ENCODE results near the gene C1QTNF12.

Gene C1QTNF12

GRCh38 chr1:1203561-1204424, 42.7 kb downstream of the C1QTNF12 start:
- H3K9me3 ChIP-seq (ENCODE audit: control insufficient read depth, low read length), result no peaks in the 10 kb centered on the region
- peaks cover 74% of the 10 kb centered on the region for H3K27me3 ChIP-seq (ENCODE audit: control insufficient read depth, insufficient read depth, low read length, poor library complexity, severe bottlenecking)
- peaks cover 8% of the 10 kb centered on the region for H3K4me1 ChIP-seq (ENCODE audit: control insufficient read depth, insufficient read depth, low read length)
- H3K4me3 ChIP-seq (ENCODE audit: insufficient read depth, low read depth, low read length), result no peak overlapping the region
- H3K27ac ChIP-seq (ENCODE audit: insufficient read depth, low read depth, low read length, poor library complexity, severe bottlenecking), result no peak overlapping the region
- no peaks in the 10 kb centered on the region for H3K36me3 ChIP-seq (ENCODE audit: control insufficient read depth, insufficient read depth, low read length)
- 85 to 86% methylated on average over 49 of the region's 49 CpGs for WGBS, 2 experiments

GRCh38 chr1:1202831-1203560, 43.5 kb downstream of the C1QTNF12 start:
- H3K9me3 ChIP-seq (ENCODE audit: control insufficient read depth, low read length), result no peaks in the 10 kb centered on the region
- H3K4me3 ChIP-seq (ENCODE audit: insufficient read depth, low read depth, low read length), result no peak overlapping the region
- no peak overlapping the region for H3K27ac ChIP-seq (ENCODE audit: insufficient read depth, low read depth, low read length, poor library complexity, severe bottlenecking)
- peaks cover 8% of the 10 kb centered on the region for H3K4me1 ChIP-seq (ENCODE audit: control insufficient read depth, insufficient read depth, low read length)
- 78 to 79% methylated on average over 27 of the region's 27 CpGs for WGBS, 2 experiments
- H3K36me3 ChIP-seq (ENCODE audit: control insufficient read depth, insufficient read depth, low read length), result no peaks in the 10 kb centered on the region
- H3K27me3 ChIP-seq (ENCODE audit: control insufficient read depth, insufficient read depth, low read length, poor library complexity, severe bottlenecking), result peaks cover 74% of the 10 kb centered on the region

GRCh38 chr1:1200876-1201810, 45.4 kb downstream of the C1QTNF12 start:
- H3K9me3 ChIP-seq (ENCODE audit: control insufficient read depth, low read length), result no peaks in the 10 kb centered on the region
- 3% methylated on average over 109 of the region's 109 CpGs for WGBS, 2 experiments
- H3K27me3 ChIP-seq (ENCODE audit: control insufficient read depth, insufficient read depth, low read length, poor library complexity, severe bottlenecking), result peaks cover 58% of the 10 kb centered on the region
- no peak overlapping the region for H3K27ac ChIP-seq (ENCODE audit: insufficient read depth, low read depth, low read length, poor library complexity, severe bottlenecking)
- peak overlapping the region; percentile 33 for H3K4me3 ChIP-seq (ENCODE audit: insufficient read depth, low read depth, low read length)
- no peaks in the 10 kb centered on the region for H3K36me3 ChIP-seq (ENCODE audit: control insufficient read depth, insufficient read depth, low read length)
- peaks cover 3% of the 10 kb centered on the region for H3K4me1 ChIP-seq (ENCODE audit: control insufficient read depth, insufficient read depth, low read length)

DNA sequence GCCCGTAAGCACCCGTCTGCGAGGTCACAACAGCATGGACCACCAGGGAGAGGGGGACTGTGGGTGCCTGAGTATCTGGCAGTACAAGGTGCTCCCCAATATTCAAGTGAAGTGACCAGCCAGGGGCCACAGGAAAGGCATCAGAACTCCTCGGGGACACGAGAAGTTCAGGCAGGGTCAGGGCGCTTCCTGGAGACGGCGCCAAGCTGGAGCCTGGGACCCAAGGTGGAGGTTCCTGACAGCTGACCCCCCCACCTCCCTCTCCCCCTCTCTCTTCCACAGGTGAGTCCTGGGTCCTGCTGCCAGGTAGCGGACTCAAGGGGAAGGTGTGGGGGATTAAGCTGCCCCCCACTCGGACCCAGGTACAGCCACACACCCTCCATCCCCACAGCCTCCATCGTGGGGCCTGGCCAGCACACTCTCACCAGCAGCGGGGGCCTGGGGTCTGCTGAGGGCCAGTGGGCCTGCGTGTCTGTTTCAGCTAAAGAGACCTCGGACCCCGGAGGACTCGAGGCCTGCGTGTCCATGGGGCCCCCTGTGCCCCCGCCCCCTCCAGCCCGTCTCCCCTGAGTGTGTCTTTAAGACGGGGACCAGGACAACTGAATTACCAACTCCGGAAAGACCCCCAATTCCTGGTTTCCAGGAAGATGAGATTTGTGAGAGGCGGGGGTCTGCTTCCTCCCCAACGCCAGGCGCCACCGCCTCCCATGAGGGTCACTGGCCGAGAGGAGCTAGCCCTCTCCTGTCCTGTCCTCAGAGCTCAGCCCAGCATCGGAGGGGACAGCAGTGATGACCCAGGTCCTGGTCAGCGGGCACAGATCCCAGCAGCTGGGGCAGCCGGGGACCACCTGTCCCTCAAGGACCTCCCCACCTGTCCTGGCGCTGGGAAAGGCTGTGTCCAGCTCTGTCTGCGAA, 46.3 kb downstream of the C1QTNF12 start:
- H3K27ac ChIP-seq (ENCODE audit: insufficient read depth, low read depth, low read length, poor library complexity, severe bottlenecking), result no peak overlapping the region

DNA sequence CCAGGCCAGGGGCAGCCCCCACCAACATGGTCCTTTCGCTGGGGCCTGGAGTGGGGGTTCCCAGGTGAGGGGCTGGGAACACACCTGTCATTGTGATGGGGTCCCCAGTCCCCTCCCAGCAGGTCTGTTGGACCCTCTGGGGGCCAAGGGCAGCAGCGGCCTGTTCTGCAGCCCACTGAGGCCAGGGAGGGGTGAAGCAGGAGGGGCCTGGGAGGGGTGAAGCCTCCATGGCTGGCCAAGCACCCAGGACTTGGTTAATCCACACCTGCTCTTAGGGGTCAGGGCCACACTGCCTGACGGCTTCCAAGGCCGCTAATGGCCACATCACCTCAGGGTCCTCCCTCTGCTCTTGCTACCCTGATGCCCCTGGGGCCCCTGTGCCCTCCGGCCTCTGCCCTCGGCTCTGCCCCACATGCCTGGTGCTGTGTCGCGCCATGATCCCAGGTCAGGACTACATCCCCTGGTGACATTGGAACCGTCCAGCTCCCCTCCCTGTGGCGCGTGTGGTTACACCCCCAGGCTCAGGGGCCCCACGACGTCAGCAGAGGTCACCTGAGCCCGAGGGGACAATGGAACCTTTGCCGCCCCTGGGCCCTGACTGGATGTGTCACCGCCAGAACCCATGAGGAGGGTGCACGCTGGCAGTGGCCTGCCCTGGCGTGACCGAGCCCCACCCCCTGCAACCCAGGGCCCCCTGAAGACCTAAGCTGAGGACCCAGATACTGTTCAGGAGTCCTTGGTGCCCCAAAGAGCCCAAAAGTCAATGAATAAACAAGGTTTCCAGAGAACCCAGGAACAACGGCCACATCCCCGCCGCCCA, 47.2 kb downstream of the C1QTNF12 start:
- 91 to 92% methylated on average over 22 of the region's 22 CpGs for WGBS, 2 experiments
- H3K4me1 ChIP-seq (ENCODE audit: control insufficient read depth, insufficient read depth, low read length), result no peaks in the 10 kb centered on the region
- H3K9me3 ChIP-seq (ENCODE audit: control insufficient read depth, low read length), result no peaks in the 10 kb centered on the region
- H3K27me3 ChIP-seq (ENCODE audit: control insufficient read depth, insufficient read depth, low read length, poor library complexity, severe bottlenecking), result peaks cover 41% of the 10 kb centered on the region
- no peaks in the 10 kb centered on the region for H3K36me3 ChIP-seq (ENCODE audit: control insufficient read depth, insufficient read depth, low read length)
- no peak overlapping the region for H3K27ac ChIP-seq (ENCODE audit: insufficient read depth, low read depth, low read length, poor library complexity, severe bottlenecking)
- no peak overlapping the region for H3K4me3 ChIP-seq (ENCODE audit: insufficient read depth, low read depth, low read length)

More for the DNA sequence above, 46.3 kb downstream of the C1QTNF12 start:
- Histone ChIP-seq H3K9me3 (ENCODE audit: control insufficient read depth, low read length) (no peaks in the 10 kb centered on the region), H3K4me3 (ENCODE audit: insufficient read depth, low read depth, low read length) (no peak overlapping the region), H3K36me3 (ENCODE audit: control insufficient read depth, insufficient read depth, low read length) (no peaks in the 10 kb centered on the region), H3K27me3 (ENCODE audit: control insufficient read depth, insufficient read depth, low read length, poor library complexity, severe bottlenecking) (peaks cover 49% of the 10 kb centered on the region), H3K4me1 (ENCODE audit: control insufficient read depth, insufficient read depth, low read length) (no peaks in the 10 kb centered on the region)
- 86 to 87% methylated on average over 31 of the region's 31 CpGs for WGBS, 2 experiments

GRCh38 chr1:1198423-1199140, 47.9 kb downstream of the C1QTNF12 start:
- Histone ChIP-seq H3K36me3 (ENCODE audit: control insufficient read depth, insufficient read depth, low read length) (no peaks in the 10 kb centered on the region), H3K4me3 (ENCODE audit: insufficient read depth, low read depth, low read length) (no peak overlapping the region), H3K4me1 (ENCODE audit: control insufficient read depth, insufficient read depth, low read length) (no peaks in the 10 kb centered on the region), H3K27ac (ENCODE audit: insufficient read depth, low read depth, low read length, poor library complexity, severe bottlenecking) (no peak overlapping the region), H3K9me3 (ENCODE audit: control insufficient read depth, low read length) (no peaks in the 10 kb centered on the region), H3K27me3 (ENCODE audit: control insufficient read depth, insufficient read depth, low read length, poor library complexity, severe bottlenecking) (peaks cover 35% of the 10 kb centered on the region)
- 84 to 86% methylated on average over 23 of the region's 23 CpGs for WGBS, 2 experiments

DNA sequence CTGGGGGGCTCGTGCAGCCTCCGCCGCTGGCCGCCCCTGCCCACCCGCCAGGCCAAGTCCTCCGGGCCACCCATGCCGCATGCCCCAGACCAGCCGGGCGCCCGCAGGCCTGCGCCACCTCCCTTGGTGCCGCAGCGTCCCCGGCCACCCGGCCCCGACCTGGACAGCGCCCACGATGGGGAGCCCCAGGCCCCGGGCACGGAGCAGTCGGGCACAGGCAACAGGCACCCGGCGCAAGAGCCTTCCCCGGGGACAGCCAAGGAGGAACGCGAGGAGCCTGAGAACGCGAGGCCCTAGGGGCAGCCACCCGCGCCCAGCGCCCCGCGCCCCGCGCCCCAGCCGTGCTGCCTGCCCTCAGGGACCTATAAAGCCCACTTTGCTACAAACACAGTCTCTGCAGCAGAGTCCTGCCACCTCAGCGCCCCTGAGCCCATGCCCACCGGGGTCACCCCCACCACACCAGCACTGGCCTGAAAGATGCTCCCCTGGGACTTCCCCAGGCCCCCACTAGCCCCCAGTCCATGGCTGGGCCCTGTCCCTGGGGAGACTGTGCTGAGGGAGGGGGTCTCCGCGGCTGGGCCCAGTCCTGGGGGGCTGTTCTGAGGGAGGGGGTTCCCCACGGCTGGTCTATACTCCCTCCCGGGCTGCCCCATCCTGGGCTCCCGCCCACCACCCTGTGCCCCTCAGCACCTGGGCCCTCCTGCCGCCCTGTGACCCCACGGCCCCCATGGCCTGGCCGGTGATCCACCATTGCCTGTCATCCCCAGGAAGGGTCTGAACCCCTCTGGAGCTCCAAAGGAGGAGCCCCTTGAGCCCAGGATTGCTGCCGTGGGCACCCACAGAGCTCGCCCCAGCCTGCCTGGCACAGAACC, 48.7 kb downstream of the C1QTNF12 start:
- no peak overlapping the region for H3K27ac ChIP-seq (ENCODE audit: insufficient read depth, low read depth, low read length, poor library complexity, severe bottlenecking)
- H3K36me3 ChIP-seq (ENCODE audit: control insufficient read depth, insufficient read depth, low read length), result no peaks in the 10 kb centered on the region
- H3K27me3 ChIP-seq (ENCODE audit: control insufficient read depth, insufficient read depth, low read length, poor library complexity, severe bottlenecking), result peaks cover 27% of the 10 kb centered on the region
- no peak overlapping the region for H3K4me3 ChIP-seq (ENCODE audit: insufficient read depth, low read depth, low read length)
- WGBS, 2 experiments, result 94 to 95% methylated on average over 48 of the region's 48 CpGs
- no peaks in the 10 kb centered on the region for H3K4me1 ChIP-seq (ENCODE audit: control insufficient read depth, insufficient read depth, low read length)
- no peaks in the 10 kb centered on the region for H3K9me3 ChIP-seq (ENCODE audit: control insufficient read depth, low read length)

GRCh38 chr1:1197188-1197500, 49.4 kb downstream of the C1QTNF12 start:
- Histone ChIP-seq H3K36me3 (ENCODE audit: control insufficient read depth, insufficient read depth, low read length) (no peaks in the 10 kb centered on the region), H3K27ac (ENCODE audit: insufficient read depth, low read depth, low read length, poor library complexity, severe bottlenecking) (no peak overlapping the region), H3K9me3 (ENCODE audit: control insufficient read depth, low read length) (no peaks in the 10 kb centered on the region), H3K27me3 (ENCODE audit: control insufficient read depth, insufficient read depth, low read length, poor library complexity, severe bottlenecking) (peaks cover 21% of the 10 kb centered on the region), H3K4me1 (ENCODE audit: control insufficient read depth, insufficient read depth, low read length) (no peaks in the 10 kb centered on the region), H3K4me3 (ENCODE audit: insufficient read depth, low read depth, low read length) (no peak overlapping the region)
- 92 to 95% methylated on average over 8 of the region's 8 CpGs for WGBS, 2 experiments

Measured in ectodermal cell (in vitro differentiated cells).